ENCODE measurements around the gene ADRA2C.

The ADRA2C gene

DNA sequence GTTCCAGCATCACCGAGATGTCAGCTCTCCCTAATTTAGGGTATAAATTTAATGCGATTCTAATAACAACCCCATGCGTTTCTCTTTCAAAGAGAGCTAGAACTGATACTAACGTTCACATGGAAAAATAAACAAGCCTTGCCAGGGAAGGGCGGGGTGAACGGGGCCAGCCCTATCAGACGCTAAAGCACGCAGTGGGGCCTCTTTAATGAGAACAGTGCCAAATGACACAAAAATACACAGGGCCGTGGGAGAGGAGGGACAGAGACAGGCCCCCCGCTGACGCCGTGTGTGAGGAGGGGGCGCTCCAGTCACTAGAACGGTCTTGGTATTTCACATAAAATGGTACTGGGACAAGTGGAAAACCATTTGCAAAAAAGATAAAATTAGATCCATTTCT is 21.3 kb upstream of the ADRA2C start:
- no peaks in the 10 kb centered on the region for H3K4me1 ChIP-seq (ENCODE audit: insufficient read depth, low read length, poor library complexity, severe bottlenecking)
- no peak overlapping the region for H2AFZ ChIP-seq (ENCODE audit: low read length)
- H3K9ac ChIP-seq (ENCODE audit: low read depth, low read length, poor library complexity, severe bottlenecking) = no peak overlapping the region
- H3K27me3 ChIP-seq (ENCODE audit: insufficient read depth, low read length, poor library complexity, severe bottlenecking) = no peaks in the 10 kb centered on the region
- H3F3A ChIP-seq (ENCODE audit: low read depth) = no peaks in the 10 kb centered on the region
- TF ChIP-seq, protein P1, sequence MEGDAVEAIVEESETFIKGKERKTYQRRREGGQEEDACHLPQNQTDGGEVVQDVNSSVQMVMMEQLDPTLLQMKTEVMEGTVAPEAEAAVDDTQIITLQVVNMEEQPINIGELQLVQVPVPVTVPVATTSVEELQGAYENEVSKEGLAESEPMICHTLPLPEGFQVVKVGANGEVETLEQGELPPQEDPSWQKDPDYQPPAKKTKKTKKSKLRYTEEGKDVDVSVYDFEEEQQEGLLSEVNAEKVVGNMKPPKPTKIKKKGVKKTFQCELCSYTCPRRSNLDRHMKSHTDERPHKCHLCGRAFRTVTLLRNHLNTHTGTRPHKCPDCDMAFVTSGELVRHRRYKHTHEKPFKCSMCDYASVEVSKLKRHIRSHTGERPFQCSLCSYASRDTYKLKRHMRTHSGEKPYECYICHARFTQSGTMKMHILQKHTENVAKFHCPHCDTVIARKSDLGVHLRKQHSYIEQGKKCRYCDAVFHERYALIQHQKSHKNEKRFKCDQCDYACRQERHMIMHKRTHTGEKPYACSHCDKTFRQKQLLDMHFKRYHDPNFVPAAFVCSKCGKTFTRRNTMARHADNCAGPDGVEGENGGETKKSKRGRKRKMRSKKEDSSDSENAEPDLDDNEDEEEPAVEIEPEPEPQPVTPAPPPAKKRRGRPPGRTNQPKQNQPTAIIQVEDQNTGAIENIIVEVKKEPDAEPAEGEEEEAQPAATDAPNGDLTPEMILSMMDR (conservative IDR thresholded peaks at IDR 0.05; ENCODE audit: low read length) = no peak
- TF ChIP-seq EZH2phosphoT487 (IDR thresholded peaks at IDR 0.05; ENCODE audit: borderline replicate concordance) = no peak
- no peaks in the 10 kb centered on the region; the same call in 1 of the 2 replicates for H3K9me3 ChIP-seq (ENCODE audit: insufficient read depth, low read depth, low read length)
- H3K4me3 ChIP-seq (ENCODE audit: low read length, poor library complexity, severe bottlenecking) = no peak overlapping the region
- no peak overlapping the region for H3K4me2 ChIP-seq (ENCODE audit: low read depth, low read length, poor library complexity, severe bottlenecking)
- H3K79me2 ChIP-seq (ENCODE audit: insufficient read depth, low read length) = no peaks in the 10 kb centered on the region
- H3K36me3 ChIP-seq (ENCODE audit: insufficient read depth, low read length) = no peaks in the 10 kb centered on the region
- H4K20me1 ChIP-seq (ENCODE audit: insufficient read depth, low read length, poor library complexity, severe bottlenecking) = no peaks in the 10 kb centered on the region
- no peaks in the 10 kb centered on the region for H3K9me2 ChIP-seq (replicated peaks; ENCODE audit: low read depth, low read length)

DNA sequence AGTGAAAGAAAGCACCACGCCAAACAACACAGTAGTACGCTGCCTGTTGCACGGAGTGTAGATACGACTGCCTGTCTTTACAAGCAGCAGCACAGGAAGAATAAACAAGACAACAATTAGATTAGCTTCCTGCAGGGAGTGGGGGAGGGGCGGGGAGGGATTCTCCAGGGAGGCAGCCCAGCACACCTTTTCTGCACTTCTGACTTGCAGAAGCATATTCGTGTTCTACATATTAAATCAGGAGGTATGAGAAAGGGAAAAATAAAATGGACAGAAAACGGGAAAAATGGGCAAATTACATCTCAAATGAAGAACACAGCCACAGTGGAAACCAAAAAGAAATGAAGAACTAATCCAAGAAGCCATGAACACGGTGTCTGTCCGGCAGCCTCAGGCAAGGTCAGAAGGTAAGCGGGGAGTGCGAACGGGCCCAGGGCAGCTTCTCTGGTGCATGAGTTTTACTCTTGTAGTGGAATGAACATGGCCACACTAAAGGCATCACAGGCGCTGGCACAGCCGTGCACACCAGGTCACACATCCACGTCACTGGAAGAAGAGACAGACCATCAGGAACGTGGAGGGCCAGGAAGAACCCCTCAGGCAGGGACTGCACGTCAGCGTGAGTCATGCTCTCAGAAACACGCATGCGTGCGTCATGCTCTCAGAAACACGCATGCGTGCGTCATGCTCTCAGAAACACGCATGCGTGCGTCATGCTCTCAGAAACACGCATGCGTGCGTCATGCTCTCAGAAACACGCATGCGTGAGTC is 20.1 kb upstream of the ADRA2C start:
- Histone ChIP-seq H3K79me2 (ENCODE audit: insufficient read depth, low read length) (no peaks in the 10 kb centered on the region), H3K27me3 (ENCODE audit: insufficient read depth, low read length, poor library complexity, severe bottlenecking) (no peaks in the 10 kb centered on the region), H3K9me3 (ENCODE audit: insufficient read depth, low read depth, low read length) (no peaks in the 10 kb centered on the region; the same call in 1 of the 2 replicates), H2AFZ (ENCODE audit: low read length) (no peak overlapping the region), H3K9me2 (replicated peaks; ENCODE audit: low read depth, low read length) (no peaks in the 10 kb centered on the region), H3F3A (ENCODE audit: low read depth) (no peaks in the 10 kb centered on the region), H3K4me3 (ENCODE audit: low read length, poor library complexity, severe bottlenecking) (no peak overlapping the region), H3K4me1 (ENCODE audit: insufficient read depth, low read length, poor library complexity, severe bottlenecking) (no peaks in the 10 kb centered on the region), H4K20me1 (ENCODE audit: insufficient read depth, low read length, poor library complexity, severe bottlenecking) (no peaks in the 10 kb centered on the region), H3K9ac (ENCODE audit: low read depth, low read length, poor library complexity, severe bottlenecking) (no peak overlapping the region), H3K36me3 (ENCODE audit: insufficient read depth, low read length) (no peaks in the 10 kb centered on the region), H3K4me2 (ENCODE audit: low read depth, low read length, poor library complexity, severe bottlenecking) (no peak overlapping the region)
- no peak for TF ChIP-seq EZH2phosphoT487 (IDR thresholded peaks at IDR 0.05; ENCODE audit: borderline replicate concordance)
- TF ChIP-seq, protein P1 (conservative IDR thresholded peaks at IDR 0.05; ENCODE audit: low read length) = no peak

DNA sequence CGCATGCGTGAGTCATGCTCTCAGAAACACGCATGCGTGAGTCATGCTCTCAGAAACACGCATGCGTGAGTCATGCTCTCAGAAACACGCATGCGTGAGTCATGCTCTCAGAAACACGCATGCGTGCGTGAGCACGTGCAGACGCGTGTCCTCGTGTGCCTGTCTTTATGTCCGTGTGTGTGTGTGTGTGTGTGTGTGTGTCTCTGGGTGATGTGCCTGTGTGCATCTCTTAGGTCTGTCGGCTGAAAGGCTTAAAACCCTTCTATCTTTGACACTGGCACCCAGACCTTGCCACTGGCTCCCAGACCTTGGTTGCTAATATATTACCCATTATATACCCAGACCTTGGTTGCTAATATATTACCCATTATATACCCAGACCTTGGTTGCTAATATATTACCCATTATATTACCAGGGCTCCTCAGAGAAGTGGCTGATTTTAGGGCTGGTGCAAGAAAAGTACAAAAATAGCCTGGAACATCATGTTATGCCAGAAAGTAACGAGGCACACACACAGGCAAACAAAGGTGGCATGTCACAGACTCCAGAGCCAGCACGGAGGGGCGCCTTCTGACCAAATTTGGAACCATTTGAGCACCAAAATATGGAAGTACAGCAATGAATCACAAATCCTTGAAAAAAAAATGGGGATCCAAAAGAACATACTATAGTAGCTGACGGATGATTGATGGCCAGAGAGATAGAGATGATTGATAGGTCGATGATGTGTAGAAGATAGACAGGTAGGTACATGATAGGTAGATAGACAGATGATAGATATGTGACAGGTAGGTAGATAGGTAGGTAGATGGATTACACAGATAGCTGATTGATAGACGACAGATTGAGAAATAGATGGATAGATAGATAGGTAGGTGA is 19.2 kb upstream of the ADRA2C start:
- H3K9me2 ChIP-seq (replicated peaks; ENCODE audit: low read depth, low read length) = no peaks in the 10 kb centered on the region
- no peaks in the 10 kb centered on the region for H3K27me3 ChIP-seq (ENCODE audit: insufficient read depth, low read length, poor library complexity, severe bottlenecking)
- H3K4me1 ChIP-seq (ENCODE audit: insufficient read depth, low read length, poor library complexity, severe bottlenecking) = no peaks in the 10 kb centered on the region
- H2AFZ ChIP-seq (ENCODE audit: low read length) = no peak overlapping the region
- H3K4me3 ChIP-seq (ENCODE audit: low read length, poor library complexity, severe bottlenecking) = no peak overlapping the region
- H3K9me3 ChIP-seq (ENCODE audit: insufficient read depth, low read depth, low read length) = no peaks in the 10 kb centered on the region; the same call in 1 of the 2 replicates
- no peak overlapping the region for H3K9ac ChIP-seq (ENCODE audit: low read depth, low read length, poor library complexity, severe bottlenecking)
- H4K20me1 ChIP-seq (ENCODE audit: insufficient read depth, low read length, poor library complexity, severe bottlenecking) = no peaks in the 10 kb centered on the region
- no peak for TF ChIP-seq EZH2phosphoT487 (IDR thresholded peaks at IDR 0.05; ENCODE audit: borderline replicate concordance)
- TF ChIP-seq, protein P1 (conservative IDR thresholded peaks at IDR 0.05; ENCODE audit: low read length) = no peak
- no peaks in the 10 kb centered on the region for H3K36me3 ChIP-seq (ENCODE audit: insufficient read depth, low read length)
- no peak overlapping the region for H3K4me2 ChIP-seq (ENCODE audit: low read depth, low read length, poor library complexity, severe bottlenecking)
- no peaks in the 10 kb centered on the region for H3K79me2 ChIP-seq (ENCODE audit: insufficient read depth, low read length)
- H3F3A ChIP-seq (ENCODE audit: low read depth) = no peaks in the 10 kb centered on the region

Measured in Loucy (cell line).